Activated T-cell treated with anti-CD3 and anti-CD28 coated beads for 48 hours (primary cell): ENCODE data around the gene KIF7.
"Not testable (repeated sequence)": the region's sequence is repeated elsewhere in the genome, so short reads cannot be mapped to it uniquely, and the experiment has no call there.

ENCODE experiments used
- DNase-seq: peaks from one replicate; pipeline ENCODE4 v3.0.0-alpha.2; 2020; ENCODE audit warnings: low read depth

KIF7 gene

GRCh38 chr15:89621547-89621946 is 33.7 kb downstream of the KIF7 start:
- DNase-seq: no peak

- DNase-seq: no peak
These were observed 39.0 kb downstream of the KIF7 start for GRCh38 chr15:89616228-89616627.

- DNase-seq: no peak
These were observed 40.1 kb downstream of the KIF7 start for GRCh38 chr15:89615135-89615534.

GRCh38 chr15:89614164-89614563 is 41.1 kb downstream of the KIF7 start:
- DNase-seq: no peak

GRCh38 chr15:89613031-89613430 is 42.2 kb downstream of the KIF7 start:
- DNase-seq: no peak

GRCh38 chr15:89611317-89611716 is 44.0 kb downstream of the KIF7 start:
- no peak for DNase-seq

- no peak for DNase-seq
These were observed 56.2 kb downstream of the KIF7 start for GRCh38 chr15:89599021-89599420.

GRCh38 chr15:89593018-89593417 is 62.2 kb downstream of the KIF7 start:
- no peak for DNase-seq

GRCh38 chr15:89591834-89592233 is 63.4 kb downstream of the KIF7 start:
- DNase-seq: no peak

- DNase-seq: no peak
These were observed 67.3 kb downstream of the KIF7 start for GRCh38 chr15:89587955-89588354.

GRCh38 chr15:89586651-89587050 is 68.6 kb downstream of the KIF7 start:
- DNase-seq: no peak

GRCh38 chr15:89580747-89581146 is 74.5 kb downstream of the KIF7 start:
- not testable (repeated sequence) for DNase-seq

GRCh38 chr15:89578146-89578545 is 77.1 kb downstream of the KIF7 start:
- no peak for DNase-seq
